Neuronal stem cell (in vitro differentiated cells): ENCODE results near the gene CCDC80. TPM values are rescaled to one million over a fixed set of nuclear protein-coding genes. Genes with fewer than 3 reads are reported as not detected.

ENCODE experiments used
- DNase-seq: peaks from one replicate; pipeline ENCODE4 v3.0.0-alpha.2; 2013; ENCODE audit warnings: low spot score
- H2AFZ ChIP-seq: one replicate; pipeline ENCODE4 v1.6.1; 2013; ENCODE audit warnings: mild to moderate bottlenecking, low read length, inconsistent platforms
- H2AK5ac ChIP-seq: 2 replicates; pipeline ENCODE4 v1.6.1; 2013; ENCODE audit warnings: low read depth, mild to moderate bottlenecking, inconsistent platforms, low read length, moderate library complexity, mixed read lengths
- H2BK120ac ChIP-seq: 2 replicates; pipeline ENCODE4 v1.6.1; 2013; ENCODE audit warnings: low read depth, mild to moderate bottlenecking, inconsistent platforms, low read length, moderate library complexity, mixed read lengths
- H2BK12ac ChIP-seq: one replicate; pipeline ENCODE4 v1.6.1; 2013; ENCODE audit warnings: low read length, inconsistent platforms
- H2BK15ac ChIP-seq: 2 replicates; pipeline ENCODE4 v1.6.1; 2013; ENCODE audit warnings: mild to moderate bottlenecking, low read length, inconsistent platforms, mixed read lengths
- H2BK5ac ChIP-seq: one replicate; pipeline ENCODE4 v1.6.1; 2013; ENCODE audit warnings: inconsistent platforms, mild to moderate bottlenecking, low read length, moderate library complexity
- H3K14ac ChIP-seq: one replicate; pipeline ENCODE4 v1.6.1; 2013; ENCODE audit warnings: low read length, inconsistent platforms
- H3K18ac ChIP-seq: 2 replicates; pipeline ENCODE4 v1.6.1; 2013; ENCODE audit warnings: low read length, inconsistent platforms
- H3K23ac ChIP-seq: 2 replicates; pipeline ENCODE4 v1.6.1; 2013; ENCODE audit warnings: low read depth, mild to moderate bottlenecking, mixed read lengths, low read length, inconsistent platforms; ENCODE audit not compliant: poor library complexity
- H3K27ac ChIP-seq: replicated peaks from 3 replicates; pipeline ENCODE4 v1.5.1; 2013; ENCODE audit warnings: low read length, inconsistent platforms
- H3K27me3 ChIP-seq, 3 experiments: 2 replicates each; pipeline ENCODE4 v1.6.1; 2013; ENCODE audit warnings: low read length in 3 of 3, mild to moderate bottlenecking in 2 of 3, inconsistent platforms in 1 of 3, low read depth in 1 of 3, mixed read lengths in 1 of 3, moderate library complexity in 1 of 3; ENCODE audit not compliant: control insufficient read depth in 3 of 3, insufficient read depth in 3 of 3
- H3K36me3 ChIP-seq, 2 donors: replicated peaks in 1 of 2; 2 replicates each; pipeline ENCODE4 v1.6.1; 2013; ENCODE audit warnings: low read length in 2 of 2; ENCODE audit not compliant: control insufficient read depth in 2 of 2, insufficient read depth in 2 of 2
- H3K4ac ChIP-seq: 2 replicates; pipeline ENCODE4 v1.6.1; 2013; ENCODE audit warnings: inconsistent platforms, mild to moderate bottlenecking, low read length, moderate library complexity
- H3K4me1 ChIP-seq, 2 donors: 1 replicate in 1 of 2; 2 replicates in 1 of 2; pipeline ENCODE4 v1.6.1; 2013; ENCODE audit warnings: low read length in 2 of 2, low read depth in 1 of 2; ENCODE audit not compliant: control insufficient read depth in 2 of 2, insufficient read depth in 1 of 2
- H3K4me2 ChIP-seq: one replicate; pipeline ENCODE4 v1.6.1; 2013; ENCODE audit warnings: mild to moderate bottlenecking, low read length, inconsistent platforms; ENCODE audit not compliant: insufficient read depth, poor library complexity, severe bottlenecking
- H3K4me3 ChIP-seq, 2 donors: 2 replicates each; pipeline ENCODE4 v1.5.1; 2013; ENCODE audit warnings: low read length in 2 of 2, mild to moderate bottlenecking in 2 of 2, inconsistent platforms in 1 of 2, moderate library complexity in 1 of 2
- H3K79me1 ChIP-seq: one replicate; pipeline ENCODE4 v1.6.1; 2013; ENCODE audit warnings: low read depth, mild to moderate bottlenecking, inconsistent platforms, low read length, moderate library complexity
- H3K9ac ChIP-seq: one replicate; pipeline ENCODE4 v1.6.1; 2013; ENCODE audit warnings: mild to moderate bottlenecking, low read depth, low read length, inconsistent platforms; ENCODE audit not compliant: poor library complexity
- H3K9me3 ChIP-seq, 2 donors: replicated peaks in 1 of 2; 2 replicates each; pipeline versions ENCODE3 to v1.6.1; 2013; ENCODE audit warnings: low read length in 2 of 2, mild to moderate bottlenecking in 2 of 2, inconsistent platforms in 1 of 2, low read depth in 1 of 2, mixed read lengths in 1 of 2, moderate library complexity in 1 of 2; ENCODE audit not compliant: control insufficient read depth in 2 of 2, insufficient read depth in 1 of 2
- H4K8ac ChIP-seq: one replicate; pipeline ENCODE4 v1.6.1; 2013; ENCODE audit warnings: low read depth, mild to moderate bottlenecking, inconsistent platforms, low read length, moderate library complexity
- H4K91ac ChIP-seq: one replicate; pipeline ENCODE4 v1.6.1; 2013; ENCODE audit warnings: low read length, low read depth, mild to moderate bottlenecking, inconsistent platforms; ENCODE audit not compliant: poor library complexity
- WGBS, 2 donors: extraction: QIAGEN DNeasy Blood & Tissue Kit; methylation state at CpG; one replicate each; pipeline ENCODE4 v1.1.7; 2013; ENCODE audit warnings: missing lambda C conversion rate in 2 of 2, mixed read lengths in 1 of 2; ENCODE audit not compliant: insufficient read length in 2 of 2, insufficient replicate concordance in 1 of 2; ENCODE audit errors: extremely low coverage in 2 of 2; 5-methylcytosine and 5-hydroxymethylcytosine counted together
- polyA plus RNA-seq, 2 experiments: library from polyadenylated mRNA; stranded (reverse); fragments of 200-250 nt; gene quantifications; one replicate each; pipeline ENCODE4 v1.2.3, GENCODE V29; 2013

The CCDC80 gene, protein sequence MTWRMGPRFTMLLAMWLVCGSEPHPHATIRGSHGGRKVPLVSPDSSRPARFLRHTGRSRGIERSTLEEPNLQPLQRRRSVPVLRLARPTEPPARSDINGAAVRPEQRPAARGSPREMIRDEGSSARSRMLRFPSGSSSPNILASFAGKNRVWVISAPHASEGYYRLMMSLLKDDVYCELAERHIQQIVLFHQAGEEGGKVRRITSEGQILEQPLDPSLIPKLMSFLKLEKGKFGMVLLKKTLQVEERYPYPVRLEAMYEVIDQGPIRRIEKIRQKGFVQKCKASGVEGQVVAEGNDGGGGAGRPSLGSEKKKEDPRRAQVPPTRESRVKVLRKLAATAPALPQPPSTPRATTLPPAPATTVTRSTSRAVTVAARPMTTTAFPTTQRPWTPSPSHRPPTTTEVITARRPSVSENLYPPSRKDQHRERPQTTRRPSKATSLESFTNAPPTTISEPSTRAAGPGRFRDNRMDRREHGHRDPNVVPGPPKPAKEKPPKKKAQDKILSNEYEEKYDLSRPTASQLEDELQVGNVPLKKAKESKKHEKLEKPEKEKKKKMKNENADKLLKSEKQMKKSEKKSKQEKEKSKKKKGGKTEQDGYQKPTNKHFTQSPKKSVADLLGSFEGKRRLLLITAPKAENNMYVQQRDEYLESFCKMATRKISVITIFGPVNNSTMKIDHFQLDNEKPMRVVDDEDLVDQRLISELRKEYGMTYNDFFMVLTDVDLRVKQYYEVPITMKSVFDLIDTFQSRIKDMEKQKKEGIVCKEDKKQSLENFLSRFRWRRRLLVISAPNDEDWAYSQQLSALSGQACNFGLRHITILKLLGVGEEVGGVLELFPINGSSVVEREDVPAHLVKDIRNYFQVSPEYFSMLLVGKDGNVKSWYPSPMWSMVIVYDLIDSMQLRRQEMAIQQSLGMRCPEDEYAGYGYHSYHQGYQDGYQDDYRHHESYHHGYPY
- 10.8 TPM for polyA plus RNA-seq (2013, experiment 1 of 2)
- polyA plus RNA-seq (2013, experiment 2 of 2) = 10.7 TPM

DNA sequence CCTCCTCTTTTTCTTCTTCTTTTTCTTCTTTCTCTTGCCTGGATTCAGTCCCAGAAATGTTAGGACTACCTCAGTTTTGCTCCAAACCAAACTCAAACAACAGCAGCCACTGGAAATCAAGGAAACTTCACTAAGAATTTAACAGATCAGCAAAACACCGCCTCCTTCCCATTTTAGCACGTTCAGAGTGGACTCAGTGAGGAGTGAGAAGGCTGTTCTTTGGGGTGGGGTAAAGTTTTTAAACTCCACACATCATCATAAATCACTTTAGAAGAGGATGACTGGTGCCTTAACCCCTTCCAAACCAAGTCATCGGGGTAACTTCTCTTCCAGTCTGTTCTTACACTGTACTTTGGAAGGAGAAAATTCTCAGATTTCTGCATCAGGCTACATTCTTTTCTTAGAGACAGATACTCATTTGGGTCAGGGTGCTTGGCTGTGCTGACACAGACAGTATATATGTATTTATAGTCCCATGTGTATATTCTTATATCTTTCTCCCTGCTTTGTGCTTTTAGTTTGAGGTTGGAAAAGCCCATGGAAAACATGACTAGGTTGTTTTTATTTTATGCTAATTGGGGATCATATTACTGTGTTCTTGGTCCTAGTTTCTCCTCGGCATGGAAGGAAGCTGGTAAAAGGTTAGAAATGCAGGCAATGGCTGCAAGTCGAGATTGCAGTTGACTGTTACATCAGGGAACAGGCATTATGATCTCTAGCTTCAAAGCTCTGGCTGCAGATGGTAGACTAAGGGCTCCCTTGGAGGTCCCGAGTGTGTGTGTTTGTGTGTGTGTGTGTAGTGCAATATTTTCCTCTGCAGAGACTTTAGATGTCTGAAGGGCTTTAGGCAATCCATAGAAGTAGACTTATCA lies at the start of gene CCDC80:
TSS of gene CCDC80 (minus strand) at position 214 of the 872 bp plus-strand sequence. CDS start 1,238 bp downstream, outside the sequence.
- H3K9me3 ChIP-seq = peaks cover 0 to 33% of the 10 kb centered on the region in 2 donors
- peaks cover 9 to 13% of the 10 kb centered on the region in 2 donors for H3K4me1 ChIP-seq
- peaks cover 0 to 13% of the 10 kb centered on the region in 2 donors for H3K36me3 ChIP-seq
- no peak within 1 kb of the TSS for H4K91ac ChIP-seq
- H2BK5ac ChIP-seq = no peak within 1 kb of the TSS
- no peak within 1 kb of the TSS for H2BK12ac ChIP-seq
- H3K4ac ChIP-seq = no peak within 1 kb of the TSS
- WGBS, 2 donors = no CpG with 5 or more reads among the region's 6 CpGs
- no peak for DNase-seq
- H3K27ac ChIP-seq = peak within 1 kb of the TSS; percentile 63
- H4K8ac ChIP-seq = no peak within 1 kb of the TSS
- peak within 1 kb of the TSS in 1 of 2 donors; percentile 46 for H3K4me3 ChIP-seq
- H2AFZ ChIP-seq = peak within 1 kb of the TSS; percentile 83
- H2AK5ac ChIP-seq = no peak within 1 kb of the TSS
- H3K9ac ChIP-seq = no peak within 1 kb of the TSS
- no peak within 1 kb of the TSS for H2BK120ac ChIP-seq
- no peaks in the 10 kb centered on the region for H3K79me1 ChIP-seq
- H3K14ac ChIP-seq = no peak within 1 kb of the TSS
- H3K4me2 ChIP-seq = peak within 1 kb of the TSS; percentile 31
- no peaks in the 10 kb centered on the region for H3K27me3 ChIP-seq
- H2BK15ac ChIP-seq = no peak within 1 kb of the TSS
- H3K23ac ChIP-seq = no peak within 1 kb of the TSS
- peak within 1 kb of the TSS; percentile 16 for H3K18ac ChIP-seq

DNA sequence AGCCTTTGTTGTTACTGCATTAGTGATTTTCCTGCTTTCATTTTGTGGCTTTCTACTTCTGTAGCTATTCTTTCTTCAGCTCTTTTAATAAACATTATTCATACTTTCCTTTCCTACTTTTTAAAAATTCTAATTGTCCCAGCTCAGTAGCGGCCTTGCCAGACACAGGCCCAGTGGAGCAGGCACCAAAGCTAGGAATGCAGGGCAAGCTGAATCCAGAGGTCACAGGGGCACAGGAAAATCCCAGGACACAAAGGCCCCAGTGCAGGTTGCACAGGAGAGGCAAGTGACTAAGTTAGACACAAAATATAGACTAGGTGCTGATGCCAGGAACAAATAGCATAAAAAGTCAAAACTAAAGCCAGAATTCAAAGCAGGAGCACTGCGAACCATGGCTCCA lies 49.0 kb upstream of the CCDC80 start:
- Histone ChIP-seq H3K4me1 (peaks cover 8 to 22% of the 10 kb centered on the region in 2 donors), H3K27ac (peak overlapping the region; percentile 70), H2BK15ac (no peak overlapping the region), H2AK5ac (no peak overlapping the region), H3K27me3 (no peaks in the 10 kb centered on the region), H3K4ac (no peak overlapping the region), H4K91ac (no peak overlapping the region), H3K9me3 (peaks cover 0 to 7% of the 10 kb centered on the region in 2 donors), H3K23ac (no peak overlapping the region), H3K14ac (no peak overlapping the region), H3K4me2 (no peak overlapping the region), H2BK12ac (no peak overlapping the region), H3K36me3 (no peaks in the 10 kb centered on the region), H2BK5ac (no peak overlapping the region), H4K8ac (no peak overlapping the region), H3K79me1 (no peaks in the 10 kb centered on the region), H3K18ac (no peak overlapping the region), H2AFZ (peak overlapping the region; percentile 56), H2BK120ac (no peak overlapping the region), H3K9ac (no peak overlapping the region), H3K4me3 (no peak overlapping the region)
- no CpG with 5 or more reads among the region's 2 CpGs for WGBS, 2 donors
- DNase-seq = peak; percentile 45

DNA sequence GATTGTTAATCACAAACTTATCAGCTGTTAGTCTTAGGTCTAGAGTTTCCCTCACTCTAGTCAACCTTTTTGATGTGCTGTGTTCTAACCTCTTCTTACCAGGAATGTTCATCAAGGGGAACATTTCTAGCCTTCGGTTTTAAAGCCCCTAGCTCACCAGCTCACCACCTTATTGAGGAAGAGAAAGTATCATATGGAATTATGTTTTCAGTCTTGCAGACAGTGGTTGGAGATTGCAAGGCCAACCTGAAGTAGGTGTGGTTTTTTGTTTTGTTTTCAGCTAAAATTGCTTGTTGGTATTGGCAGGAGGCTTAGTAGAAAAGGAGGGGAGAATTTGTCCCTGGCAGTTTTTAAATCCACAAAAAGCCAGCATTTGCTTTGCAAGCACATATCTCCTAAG lies 48.4 kb upstream of the CCDC80 start:
- Histone ChIP-seq H3K27ac (peak overlapping the region; percentile 70), H3K9ac (no peak overlapping the region), H4K8ac (no peak overlapping the region), H3K27me3 (no peaks in the 10 kb centered on the region), H3K14ac (no peak overlapping the region), H3K4me2 (no peak overlapping the region), H3K4me3 (no peak overlapping the region), H2BK12ac (no peak overlapping the region), H3K9me3 (peaks cover 0 to 7% of the 10 kb centered on the region in 2 donors), H2BK5ac (no peak overlapping the region), H4K91ac (no peak overlapping the region), H3K36me3 (no peaks in the 10 kb centered on the region), H2BK120ac (no peak overlapping the region), H3K79me1 (no peaks in the 10 kb centered on the region), H2AFZ (peak overlapping the region; percentile 56), H2BK15ac (no peak overlapping the region), H3K18ac (no peak overlapping the region), H3K4me1 (peaks cover 8 to 22% of the 10 kb centered on the region in 2 donors), H3K23ac (no peak overlapping the region), H3K4ac (no peak overlapping the region), H2AK5ac (no peak overlapping the region)
- DNase-seq = no peak
- WGBS, 2 donors = no CpG with 5 or more reads among the region's 1 CpG
